Neural progenitor cell (in vitro differentiated cells): ENCODE data around the gene GNB1. TPM values are rescaled to one million over a fixed set of nuclear protein-coding genes. Genes with fewer than 3 reads are reported as not detected.
"Not testable (repeated sequence)": the region's sequence is repeated elsewhere in the genome, so short reads cannot be mapped to it uniquely, and the experiment has no call there.

Source experiments
- DNase-seq: peaks from one replicate; pipeline ENCODE4 v3.0.0-alpha.2; 2016; ENCODE audit warnings: low spot score
- H2AFZ ChIP-seq: fragments of 200-600 bp; sonication (generic); replicated peaks from 2 replicates; pipeline ENCODE4 v1.6.1; 2016; ENCODE audit warnings: antibody characterized with exemption
- H3F3A ChIP-seq: fragments of 200-600 bp; sonication (generic); 2 replicates; pipeline ENCODE4 v1.6.1; 2016; ENCODE audit warnings: antibody characterized with exemption, low read depth
- H3K27ac ChIP-seq: fragments of 200-600 bp; sonication (generic); 2 replicates; pipeline ENCODE4 v1.5.1; 2016; ENCODE audit warnings: mild to moderate bottlenecking
- H3K27me3 ChIP-seq: fragments of 200-600 bp; sonication (generic); 2 replicates; pipeline ENCODE4 v1.6.1; 2016; ENCODE audit warnings: mild to moderate bottlenecking, moderate library complexity
- H3K36me3 ChIP-seq: fragments of 200-600 bp; sonication (generic); 2 replicates; pipeline ENCODE4 v1.5.1; 2016
- H3K4me1 ChIP-seq: fragments of 200-600 bp; sonication (generic); 2 replicates; pipeline ENCODE4 v1.6.1; 2016; ENCODE audit warnings: mixed run types
- H3K4me2 ChIP-seq: fragments of 200-600 bp; sonication (generic); 2 replicates; pipeline ENCODE4 v1.6.1; 2016
- H3K4me3 ChIP-seq: fragments of 200-600 bp; sonication (generic); 2 replicates; pipeline ENCODE4 v1.5.1; 2016
- H3K79me2 ChIP-seq: fragments of 200-600 bp; sonication (generic); 2 replicates; pipeline ENCODE4 v1.6.1; 2016; ENCODE audit warnings: low read depth
- H3K9ac ChIP-seq: fragments of 200-600 bp; sonication (generic); 2 replicates; pipeline ENCODE4 v1.6.1; 2016
- H3K9me3 ChIP-seq: fragments of 200-600 bp; sonication (generic); 2 replicates; pipeline ENCODE4 v1.5.1; 2016; ENCODE audit warnings: low read depth
- H4K20me1 ChIP-seq: fragments of 200-600 bp; sonication (generic); 2 replicates; pipeline ENCODE4 v1.6.1; 2016; ENCODE audit warnings: low read depth
- H3K27ac Mint-ChIP-seq: 3 replicates; pipeline ENCODE4 v1.8.0; 2021; ENCODE audit warnings: mixed read lengths
- H3K27me3 Mint-ChIP-seq: 2 replicates; pipeline ENCODE4 v1.8.0; 2022; ENCODE audit warnings: low read depth, mild to moderate bottlenecking, inconsistent platforms, moderate library complexity, mixed read lengths; ENCODE audit not compliant: insufficient read depth
- H3K36me3 Mint-ChIP-seq: 3 replicates; pipeline ENCODE4 v1.8.0; 2021; ENCODE audit warnings: mixed read lengths
- H3K4me1 Mint-ChIP-seq: 3 replicates; pipeline ENCODE4 v1.8.0; 2021; ENCODE audit warnings: mixed read lengths
- H3K4me3 Mint-ChIP-seq: 3 replicates; pipeline ENCODE4 v1.8.0; 2021; ENCODE audit warnings: mild to moderate bottlenecking, moderate library complexity, mixed read lengths
- H3K9me3 Mint-ChIP-seq: 3 replicates; pipeline ENCODE4 v1.8.0; 2020; ENCODE audit warnings: mixed read lengths
- CTCF ChIP-seq: fragments of 200-600 bp; sonication (generic); IDR thresholded peaks from 2 replicates; pipeline ENCODE4 v1.5.1; 2017; ENCODE audit warnings: antibody characterized with exemption, mild to moderate bottlenecking
- EZH2 ChIP-seq: fragments of 200-600 bp; sonication (generic); IDR thresholded peaks from 2 replicates; pipeline ENCODE4 v1.6.1; 2017; ENCODE audit warnings: antibody characterized with exemption, mild to moderate bottlenecking, moderate library complexity
- EZH2phosphoT487 ChIP-seq: fragments of 200-600 bp; sonication (generic); IDR thresholded peaks from 2 replicates; pipeline ENCODE4 v1.6.1; 2017; ENCODE audit warnings: antibody characterized with exemption
- total RNA-seq: library from RNA; depleted of rRNA; stranded (reverse); fragments of >200 nt; gene quantifications from 2 replicates; pipeline ENCODE4 v1.2.3, GENCODE V29; 2015; ENCODE audit warnings: low replicate concordance

GNB1 gene
- total RNA-seq, 1 donor from 2014 or later, result 175 TPM

GRCh38 chr1:1858382-1859086 lies 32.4 kb downstream of the GNB1 start:
- H3K9ac ChIP-seq, result no peak overlapping the region
- peak; percentile 56 for DNase-seq
- H3K9me3 ChIP-seq, result no peaks in the 10 kb centered on the region
- no peak for TF ChIP-seq EZH2phosphoT487
- TF ChIP-seq CTCF, result peak; percentile 25
- H3K36me3 Mint-ChIP-seq, result peaks cover 11% of the 10 kb centered on the region
- no peak overlapping the region for H3K4me3 ChIP-seq
- H4K20me1 ChIP-seq, result peaks cover 100% of the 10 kb centered on the region
- H3K9me3 Mint-ChIP-seq, result peaks cover 2% of the 10 kb centered on the region
- peaks cover 13% of the 10 kb centered on the region for H3K4me1 ChIP-seq
- peaks cover 43% of the 10 kb centered on the region for H3F3A ChIP-seq
- H2AFZ ChIP-seq, result no peak overlapping the region
- H3K36me3 ChIP-seq, result no peaks in the 10 kb centered on the region
- peaks cover 100% of the 10 kb centered on the region for H3K79me2 ChIP-seq
- H3K27me3 Mint-ChIP-seq, result no peaks in the 10 kb centered on the region
- H3K27ac Mint-ChIP-seq, result peak overlapping the region; percentile 63
- H3K4me3 Mint-ChIP-seq, result no peak overlapping the region
- peaks cover 36% of the 10 kb centered on the region for H3K4me1 Mint-ChIP-seq
- H3K4me2 ChIP-seq, result peak overlapping the region; percentile 29
- H3K27ac ChIP-seq, result peak overlapping the region; percentile 76
- no peaks in the 10 kb centered on the region for H3K27me3 ChIP-seq

- Mint-ChIP-seq H3K27me3 (peaks cover 2% of the 10 kb centered on the region), H3K27ac (no peak overlapping the region), H3K4me1 (peaks cover 37% of the 10 kb centered on the region), H3K36me3 (peaks cover 13% of the 10 kb centered on the region), H3K4me3 (peak overlapping the region; percentile 33), H3K9me3 (no peaks in the 10 kb centered on the region)
- peaks cover 48% of the 10 kb centered on the region for H3F3A ChIP-seq
- H3K27ac ChIP-seq, result no peak overlapping the region
- H3K36me3 ChIP-seq, result no peaks in the 10 kb centered on the region
- peaks cover 100% of the 10 kb centered on the region for H4K20me1 ChIP-seq
- no peak for DNase-seq
- H3K9me3 ChIP-seq, result no peaks in the 10 kb centered on the region
- H3K79me2 ChIP-seq, result peaks cover 100% of the 10 kb centered on the region
- no peaks in the 10 kb centered on the region for H3K27me3 ChIP-seq
- H3K4me1 ChIP-seq, result peaks cover 20% of the 10 kb centered on the region
- no peak overlapping the region for H3K9ac ChIP-seq
- TF ChIP-seq EZH2phosphoT487 (no peak), CTCF (no peak), EZH2 (no peak)
- no peak overlapping the region for H3K4me3 ChIP-seq
- H2AFZ ChIP-seq, result no peak overlapping the region
- no peak overlapping the region for H3K4me2 ChIP-seq
Measured at GRCh38 chr1:1857096-1857703, 33.7 kb downstream of the GNB1 start.

- H3K9ac ChIP-seq, H3K27ac Mint-ChIP-seq: not testable (repeated sequence)
- H3K36me3 Mint-ChIP-seq, result peaks cover 12% of the 10 kb centered on the region
Measured at GRCh38 chr1:1856161-1856560, 34.7 kb downstream of the GNB1 start.

More at GRCh38 chr1:1856161-1856560, 34.7 kb downstream of the GNB1 start:
- H3K27me3 ChIP-seq, H3K9me3 Mint-ChIP-seq, H3K4me2 ChIP-seq, H3K36me3 ChIP-seq, H2AFZ ChIP-seq, H3K27ac ChIP-seq, H3K27me3 Mint-ChIP-seq, H3K4me3 Mint-ChIP-seq, H3K4me3 ChIP-seq, DNase-seq, H3K9me3 ChIP-seq: not testable (repeated sequence)
- Histone ChIP-seq H3K4me1 (peaks cover 20% of the 10 kb centered on the region), H3F3A (peaks cover 50% of the 10 kb centered on the region), H4K20me1 (peaks cover 100% of the 10 kb centered on the region), H3K79me2 (peaks cover 100% of the 10 kb centered on the region)
- H3K4me1 Mint-ChIP-seq, result peaks cover 35% of the 10 kb centered on the region
